ENCODE data around the gene SIMC1. TPM values are rescaled to one million over a fixed set of nuclear protein-coding genes. Genes with fewer than 3 reads are reported as not detected.

Gene SIMC1
- total and polyA plus RNA-seq, 7 donors = 2.0 to 17.0 (median 7.6) TPM

GRCh38 chr5:176388444-176389134, 150.4 kb downstream of the SIMC1 start, which contains the start of the genes HIGD2A and NOP16:
Gene HIGD2A (plus strand): TSS chr5:176388751. CDS start chr5:176388820, 69 bp downstream.
Gene NOP16 (minus strand): TSS chr5:176388598. CDS start chr5:176388539, 59 bp downstream.
- Histone ChIP-seq H3K4me1 (peaks cover 29% of the 10 kb centered on the region), H3K27ac (peak within 1 kb of the TSS; percentile 94), H3K36me3 (ENCODE audit: insufficient read depth in 1 of 2, low read depth in 1 of 2) (peaks cover 6 to 69% of the 10 kb centered on the region in 2 donors), H3K9me3 (no peaks in the 10 kb centered on the region), H3K4me3 (peak within 1 kb of the TSS; percentile 95), H3K27me3 (ENCODE audit: insufficient read depth in 3 of 3, low read length in 2 of 3) (peaks cover 0 to 1% (median 0%) of the 10 kb centered on the region in 3 donors)
- DNase-seq = peak; percentile 99 to 100
- peak; percentile 93 to 94 (median 94) for ATAC-seq
- TF ChIP-seq, protein P1, sequence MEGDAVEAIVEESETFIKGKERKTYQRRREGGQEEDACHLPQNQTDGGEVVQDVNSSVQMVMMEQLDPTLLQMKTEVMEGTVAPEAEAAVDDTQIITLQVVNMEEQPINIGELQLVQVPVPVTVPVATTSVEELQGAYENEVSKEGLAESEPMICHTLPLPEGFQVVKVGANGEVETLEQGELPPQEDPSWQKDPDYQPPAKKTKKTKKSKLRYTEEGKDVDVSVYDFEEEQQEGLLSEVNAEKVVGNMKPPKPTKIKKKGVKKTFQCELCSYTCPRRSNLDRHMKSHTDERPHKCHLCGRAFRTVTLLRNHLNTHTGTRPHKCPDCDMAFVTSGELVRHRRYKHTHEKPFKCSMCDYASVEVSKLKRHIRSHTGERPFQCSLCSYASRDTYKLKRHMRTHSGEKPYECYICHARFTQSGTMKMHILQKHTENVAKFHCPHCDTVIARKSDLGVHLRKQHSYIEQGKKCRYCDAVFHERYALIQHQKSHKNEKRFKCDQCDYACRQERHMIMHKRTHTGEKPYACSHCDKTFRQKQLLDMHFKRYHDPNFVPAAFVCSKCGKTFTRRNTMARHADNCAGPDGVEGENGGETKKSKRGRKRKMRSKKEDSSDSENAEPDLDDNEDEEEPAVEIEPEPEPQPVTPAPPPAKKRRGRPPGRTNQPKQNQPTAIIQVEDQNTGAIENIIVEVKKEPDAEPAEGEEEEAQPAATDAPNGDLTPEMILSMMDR (IDR thresholded peaks at IDR 0.05) = no peak
- intact Hi-C loops (cut with DNase I) = loop anchor here in 1 of 2 donors (2.0 kb wide), 1 partner anchor 28 kb away; the partner anchor contains the start of gene KIAA1191
- WGBS, 3 donors = 0 to 1% (median 0%) methylated on average over 43 to 47 of the region's 47 CpGs

- intact Hi-C loops (cut with DNase I) = loop anchor here in 1 of 2 donors (2.0 kb wide), 1 partner anchor 29 kb away; the partner anchor contains the start of gene KIAA1191
- no peaks in the 10 kb centered on the region for H3K9me3 ChIP-seq
- ATAC-seq (peak; percentile 22 to 53 (median 27)), DNase-seq (peak in 1 of 2 donors; percentile 38)
- peak overlapping the region; percentile 95 for H3K4me3 ChIP-seq
- H3K27ac ChIP-seq = peak overlapping the region; percentile 94
- 27 to 30% (median 28%) methylated on average over 36 to 41 of the region's 41 CpGs for WGBS, 3 donors
- peaks cover 0 to 1% (median 0%) of the 10 kb centered on the region in 3 donors for H3K27me3 ChIP-seq (ENCODE audit: insufficient read depth in 3 of 3, low read length in 2 of 3)
- H3K36me3 ChIP-seq (ENCODE audit: insufficient read depth in 1 of 2, low read depth in 1 of 2) = peaks cover 3 to 69% of the 10 kb centered on the region in 2 donors
- TF ChIP-seq, protein P1 (IDR thresholded peaks at IDR 0.05) = no peak
- H3K4me1 ChIP-seq = peaks cover 27% of the 10 kb centered on the region
Observed at GRCh38 chr5:176389135-176390123, 151.2 kb downstream of the SIMC1 start.

DNA sequence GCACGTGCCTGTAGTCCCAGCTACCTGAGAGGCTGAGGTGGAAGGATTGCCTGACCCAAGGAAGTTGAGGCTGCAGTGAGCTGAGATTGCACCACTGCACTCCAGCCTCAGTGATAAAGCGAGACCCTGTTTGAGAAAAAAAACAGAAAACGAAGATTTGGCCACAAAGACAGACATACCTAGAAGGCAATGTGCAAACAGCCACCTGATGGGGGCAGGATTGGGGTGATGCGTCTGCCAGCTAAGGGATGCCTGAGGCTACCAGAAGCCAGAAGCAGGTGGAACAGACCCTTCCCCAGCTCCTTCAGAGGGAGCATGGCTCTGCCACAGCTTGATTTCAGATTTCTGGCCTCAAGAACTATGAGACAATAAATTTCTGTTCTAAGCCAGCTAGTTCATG, 153.3 kb downstream of the SIMC1 start:
- Histone ChIP-seq H3K9me3 (no peaks in the 10 kb centered on the region), H3K4me1 (peaks cover 20% of the 10 kb centered on the region)
- DNase-seq = peak in 1 of 2 donors; percentile 20

GRCh38 chr5:176391999-176392398, 153.8 kb downstream of the SIMC1 start:
- no peak for ATAC-seq
- peak in 1 of 2 donors; percentile 23 for DNase-seq
- H3K27me3 ChIP-seq (ENCODE audit: insufficient read depth in 3 of 3, low read length in 2 of 3) = peaks cover 0 to 1% (median 0%) of the 10 kb centered on the region in 3 donors
- H3K27ac ChIP-seq = no peak overlapping the region
- peaks cover 0 to 65% of the 10 kb centered on the region in 2 donors for H3K36me3 ChIP-seq (ENCODE audit: insufficient read depth in 1 of 2, low read depth in 1 of 2)
- intact Hi-C loops (cut with DNase I) = loop anchor here in 1 of 2 donors (2.0 kb wide), 1 partner anchor 19 kb away; no protein-coding TSS in a partner anchor
- 89 to 93% (median 93%) methylated on average over 4 of the region's 4 CpGs for WGBS, 3 donors
- no peak overlapping the region for H3K4me3 ChIP-seq
- H3K4me1 ChIP-seq = peaks cover 14% of the 10 kb centered on the region
- TF ChIP-seq, protein P1 (IDR thresholded peaks at IDR 0.05) = no peak
- H3K9me3 ChIP-seq = no peaks in the 10 kb centered on the region

More for the DNA sequence above, 153.3 kb downstream of the SIMC1 start:
- WGBS, 3 donors = 83 to 90% (median 85%) methylated on average over 4 of the region's 4 CpGs
- TF ChIP-seq, protein P1 (IDR thresholded peaks at IDR 0.05) = no peak
- ATAC-seq = no peak
- H3K27me3 ChIP-seq (ENCODE audit: insufficient read depth in 3 of 3, low read length in 2 of 3) = peaks cover 0 to 1% (median 0%) of the 10 kb centered on the region in 3 donors
- intact Hi-C loops (cut with DNase I) = no loop called here
- H3K36me3 ChIP-seq (ENCODE audit: insufficient read depth in 1 of 2, low read depth in 1 of 2) = peaks cover 0 to 64% of the 10 kb centered on the region in 2 donors
- H3K27ac ChIP-seq = no peak overlapping the region
- no peak overlapping the region for H3K4me3 ChIP-seq
